ENCODE data around the gene PDE8A. TPM values are rescaled to one million over a fixed set of nuclear protein-coding genes. Genes with fewer than 3 reads are reported as not detected.

The PDE8A gene
- total and polyA plus RNA-seq, 2 of the 4 experiments (the other 2 are of a cell fraction) = 32.4 to 35.9 TPM

DNA sequence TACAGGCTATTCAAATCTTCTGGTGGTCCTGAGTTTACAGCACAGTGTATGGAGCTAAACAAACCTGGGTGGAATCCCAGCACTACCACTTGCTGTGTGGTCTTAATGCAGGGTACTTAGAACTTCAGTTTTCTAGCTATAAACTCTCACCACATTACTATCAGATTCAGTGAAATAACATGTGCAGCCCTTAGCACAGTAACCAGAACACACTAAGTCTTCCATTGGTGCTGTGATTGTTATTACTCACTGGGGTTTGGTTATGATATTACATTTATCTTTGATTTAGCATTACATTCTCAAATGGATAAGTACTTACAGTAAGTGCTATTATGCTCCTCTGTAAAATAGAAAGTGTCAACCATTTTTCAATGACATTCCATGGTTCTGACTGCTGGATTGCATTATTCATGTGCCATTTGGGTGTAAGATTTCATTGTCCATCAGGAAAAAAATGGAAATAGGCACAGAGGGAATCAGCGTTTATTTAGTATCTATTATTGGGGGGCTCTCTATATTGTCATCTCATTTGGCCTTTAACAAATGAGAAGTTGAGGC is 81.9 kb downstream of the PDE8A start:
- no peak overlapping the region for H4K91ac ChIP-seq (ENCODE audit: insufficient read depth, low read depth, low read length)
- dilution Hi-C loops (cut with HindIII; ENCODE audit: low sequenced_read_pairs, unreplicated experiment) = no loop called here
- H2AK5ac ChIP-seq (ENCODE audit: low read depth, low read length) = no peak overlapping the region
- H4K5ac ChIP-seq (ENCODE audit: low read depth, low read length) = no peak overlapping the region
- H2AK9ac ChIP-seq (replicated peaks; ENCODE audit: low read depth, low read length, poor library complexity) = no peak overlapping the region
- H2BK20ac ChIP-seq (ENCODE audit: low read depth, low read length) = no peak overlapping the region
- no peak overlapping the region for H3K9ac ChIP-seq (ENCODE audit: low read depth, low read length)
- no peak overlapping the region for H4K8ac ChIP-seq (ENCODE audit: low read depth in 2 of 2, low read length in 2 of 2)
- peak overlapping the region; percentile 26; the same call in 1 of the 2 replicates for H3K18ac ChIP-seq (ENCODE audit: low read depth, low read length)
- no peak overlapping the region for H3K4ac ChIP-seq (ENCODE audit: low read depth, low read length)
- H3K27me3 ChIP-seq (ENCODE audit: control insufficient read depth, insufficient read depth, low read length) = no peaks in the 10 kb centered on the region
- H3K23ac ChIP-seq (ENCODE audit: low read depth, low read length) = no peak overlapping the region
- H3K4me1 ChIP-seq (ENCODE audit: control insufficient read depth, insufficient read depth, low read length) = peaks cover 9% of the 10 kb centered on the region
- no CpG with 5 or more reads among the region's 1 CpG for WGBS, 2 experiments (ENCODE audit: extremely low coverage in 2 of 2, insufficient read length in 1 of 2)
- H2BK5ac ChIP-seq (ENCODE audit: low read depth, low read length, poor library complexity, severe bottlenecking) = peak overlapping the region; percentile 41
- H3K4me3 ChIP-seq (ENCODE audit: insufficient read depth, low read depth, low read length) = no peak overlapping the region
- DNase-seq = peak; percentile 12
- H3K27ac ChIP-seq (ENCODE audit: insufficient read depth, low read length) = peak overlapping the region; percentile 25; the same call in 1 of the 2 replicates
- CTCF ChIA-PET = interaction anchor here (1.2 kb wide), 2 partner anchors 9 to 20 kb away, joined by 3 to 4 read pairs; no protein-coding TSS in a partner anchor
- no peak overlapping the region for H2AFZ ChIP-seq (replicated peaks; ENCODE audit: low read length, poor library complexity)
- TF ChIP-seq, protein P1, sequence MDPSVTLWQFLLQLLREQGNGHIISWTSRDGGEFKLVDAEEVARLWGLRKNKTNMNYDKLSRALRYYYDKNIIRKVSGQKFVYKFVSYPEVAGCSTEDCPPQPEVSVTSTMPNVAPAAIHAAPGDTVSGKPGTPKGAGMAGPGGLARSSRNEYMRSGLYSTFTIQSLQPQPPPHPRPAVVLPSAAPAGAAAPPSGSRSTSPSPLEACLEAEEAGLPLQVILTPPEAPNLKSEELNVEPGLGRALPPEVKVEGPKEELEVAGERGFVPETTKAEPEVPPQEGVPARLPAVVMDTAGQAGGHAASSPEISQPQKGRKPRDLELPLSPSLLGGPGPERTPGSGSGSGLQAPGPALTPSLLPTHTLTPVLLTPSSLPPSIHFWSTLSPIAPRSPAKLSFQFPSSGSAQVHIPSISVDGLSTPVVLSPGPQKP (IDR thresholded peaks at IDR 0.05; ENCODE audit: borderline replicate concordance, low read depth, low read length) = no peak
- no peak for TF ChIP-seq POLR2A (IDR thresholded peaks at IDR 0.05; ENCODE audit: low read depth, low read length)
- TF ChIP-seq RCOR1 (IDR thresholded peaks at IDR 0.05; ENCODE audit: insufficient replicate concordance, low read length) = no peak
- no peak for TF ChIP-seq MAFK (IDR thresholded peaks at IDR 0.05; ENCODE audit: low read depth, low read length)
- TF ChIP-seq NFE2L2 (IDR thresholded peaks at IDR 0.05; ENCODE audit: low read depth, low read length) = no peak
- no peak for TF ChIP-seq MAZ (IDR thresholded peaks at IDR 0.05; ENCODE audit: borderline replicate concordance, low read depth, low read length)
- TF ChIP-seq RAD21 (IDR thresholded peaks at IDR 0.05; ENCODE audit: low read length) = no peak
- no peak for TF ChIP-seq USF2 (IDR thresholded peaks at IDR 0.05; ENCODE audit: low read depth, low read length)
- no peak for TF ChIP-seq CEBPB (IDR thresholded peaks at IDR 0.05; ENCODE audit: low read depth, low read length)
- TF ChIP-seq CTCF (conservative IDR thresholded peaks at IDR 0.05; ENCODE audit: low read depth, low read length) = no peak
- TF ChIP-seq CHD1 (IDR thresholded peaks at IDR 0.05; ENCODE audit: low read depth, low read length) = no peak
- no peak for TF ChIP-seq MXI1 (IDR thresholded peaks at IDR 0.05; ENCODE audit: borderline replicate concordance, low read depth, low read length)
- TF ChIP-seq BHLHE40 (IDR thresholded peaks at IDR 0.05; ENCODE audit: low read depth, low read length) = no peak
- TF ChIP-seq SMC3 (IDR thresholded peaks at IDR 0.05; ENCODE audit: low read depth, low read length) = no peak
- no peak for TF ChIP-seq RFX5 (IDR thresholded peaks at IDR 0.05; ENCODE audit: low read depth, low read length)
- no peak for TF ChIP-seq FOS (IDR thresholded peaks at IDR 0.05; ENCODE audit: low read depth, low read length)
- peak; percentile 51 for ATAC-seq (ENCODE audit: low read depth)
- H3K79me1 ChIP-seq (ENCODE audit: low read depth in 1 of 2, low read length in 2 of 2) = peaks cover 15 to 48% of the 10 kb centered on the region in 2 experiments
- no peak overlapping the region for H2BK120ac ChIP-seq (ENCODE audit: low read depth, low read length)
- no peak overlapping the region for H2BK15ac ChIP-seq (ENCODE audit: low read depth, low read length)
- 0 out of 2 replicates have a peak overlapping the region, but pooled peaks have one; percentile 7 for H3K14ac ChIP-seq (replicated peaks; ENCODE audit: low read depth, low read length)
- peaks cover 6% of the 10 kb centered on the region; the same call in 1 of the 2 replicates for H3K9me1 ChIP-seq (ENCODE audit: insufficient read depth, low read length)
- H3K4me2 ChIP-seq (ENCODE audit: low read depth, low read length) = peak overlapping the region; percentile 11
- H3K36me3 ChIP-seq (ENCODE audit: control insufficient read depth, insufficient read depth, low read length) = peaks cover 7% of the 10 kb centered on the region
- in situ Hi-C loops (cut with MboI; ENCODE audit: low sequenced_read_pairs) = no loop called here
- POLR2A ChIA-PET (ENCODE audit: unreplicated experiment) = no interaction called here
- H4K20me1 ChIP-seq (ENCODE audit: insufficient read depth, low read length) = peaks cover 9% of the 10 kb centered on the region; the same call in 1 of the 2 replicates
- peaks cover 2% of the 10 kb centered on the region; the same call in 1 of the 2 replicates for H3K9me3 ChIP-seq (ENCODE audit: control insufficient read depth, insufficient read depth, low read length)
- no peak overlapping the region for H3K56ac ChIP-seq (ENCODE audit: extremely low read depth, insufficient read depth, low read length)
- no TSS peak for BruUV-seq (replicated peaks)
- intact Hi-C loops (cut with micrococcal nuclease) = no loop called here
